Ishikawa (cell line): ENCODE measurements around the gene CCDC102B.

Experiments used
- CEBPB ChIP-seq: IDR thresholded peaks from 2 replicates; pipeline ENCODE4 v1.6.1; 2012
- CREB1 ChIP-seq: IDR thresholded peaks from 2 replicates; pipeline ENCODE4 v1.6.1; 2012; ENCODE audit warnings: low read depth
- EGR1 ChIP-seq: IDR thresholded peaks from 2 replicates; pipeline ENCODE4 v1.6.1; 2012
- EP300 ChIP-seq: IDR thresholded peaks from 2 replicates; pipeline ENCODE4 v1.6.1; 2012; ENCODE audit warnings: borderline replicate concordance
- FOXM1 ChIP-seq: IDR thresholded peaks from 2 replicates; pipeline ENCODE4 v1.6.1; 2012; ENCODE audit warnings: low read depth, borderline replicate concordance
- MAX ChIP-seq: IDR thresholded peaks from 2 replicates; pipeline ENCODE4 v1.6.1; 2012
- NFIC ChIP-seq: IDR thresholded peaks from 2 replicates; pipeline ENCODE4 v1.6.1; 2012
- REST ChIP-seq: IDR thresholded peaks from 2 replicates; pipeline ENCODE4 v1.6.1; 2012; ENCODE audit warnings: low read depth, mild to moderate bottlenecking
- TAF1 ChIP-seq: IDR thresholded peaks from 2 replicates; pipeline ENCODE4 v1.6.1; 2012; ENCODE audit warnings: low read depth, mild to moderate bottlenecking
- TCF12 ChIP-seq: IDR thresholded peaks from 2 replicates; pipeline ENCODE4 v1.6.1; 2012; ENCODE audit warnings: low read depth
- TEAD4 ChIP-seq: IDR thresholded peaks from 2 replicates; pipeline ENCODE4 v1.6.1; 2012
- USF1 ChIP-seq: IDR thresholded peaks from 2 replicates; pipeline ENCODE4 v1.6.1; 2012
- YY1 ChIP-seq: IDR thresholded peaks from 2 replicates; pipeline ENCODE4 v1.6.1; 2012; ENCODE audit warnings: low read depth
- ZBTB7A ChIP-seq: IDR thresholded peaks from 2 replicates; pipeline ENCODE4 v1.6.1; 2012; ENCODE audit warnings: low read depth

- TF ChIP-seq CEBPB, result no peak
- no peak for TF ChIP-seq MAX
- TF ChIP-seq NFIC, result no peak
- TF ChIP-seq TCF12, result no peak
- TF ChIP-seq FOXM1, result no peak
- no peak for TF ChIP-seq YY1
- no peak for TF ChIP-seq REST
- no peak for TF ChIP-seq ZBTB7A
- no peak for TF ChIP-seq EGR1
- TF ChIP-seq USF1, result no peak
- TF ChIP-seq TEAD4, result no peak
- TF ChIP-seq EP300, result no peak
- no peak for TF ChIP-seq CREB1
- no peak for TF ChIP-seq TAF1
These were observed 118.9 kb downstream of the CCDC102B start for GRCh38 chr18:68916734-68917133.
